Measurements from ENCODE around the gene PDXK.
"Not testable (repeated sequence)": the region's sequence is repeated elsewhere in the genome, so short reads cannot be mapped to it uniquely, and the experiment has no call there.

Gene PDXK

DNA sequence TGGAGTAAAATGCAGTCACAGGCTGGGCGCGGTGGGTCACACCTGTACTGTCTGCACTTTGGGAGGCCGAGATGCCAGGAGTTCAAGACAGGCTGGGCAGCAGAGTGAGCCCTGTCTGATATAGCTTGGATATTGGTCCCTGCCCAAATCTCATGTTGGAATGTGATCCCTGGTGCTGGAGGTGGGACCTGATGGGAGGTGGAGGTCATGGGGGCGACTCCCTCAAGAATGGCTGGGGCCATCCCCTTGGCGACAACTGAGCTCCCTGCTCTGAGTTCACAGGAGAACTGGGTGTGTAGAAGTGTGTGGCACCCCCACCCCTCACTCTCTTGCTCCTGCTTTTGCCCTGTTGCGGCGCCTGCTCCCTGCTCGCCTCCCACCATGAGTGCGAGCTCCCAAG lies 11.5 kb upstream of the PDXK start:
- no peaks in the 10 kb centered on the region for H3K27me3 ChIP-seq (replicated peaks in 2 of 5; ENCODE audit: control insufficient read depth in 4 of 5, insufficient read depth in 5 of 5, low read length in 4 of 5)
- DNase-seq = no peak
- WGBS (ENCODE audit: insufficient coverage) = 97% methylated on average over 8 of the region's 9 CpGs
- H3K27ac ChIP-seq (ENCODE audit: insufficient read depth in 1 of 2, low read depth in 1 of 2, low read length in 2 of 2, poor library complexity in 1 of 2, severe bottlenecking in 2 of 2) = no peak overlapping the region
- peaks cover 0 to 21% (median 18%) of the 10 kb centered on the region in 4 experiments for H3K4me1 ChIP-seq (ENCODE audit: control extremely low read depth in 1 of 4, control insufficient read depth in 4 of 4, insufficient read depth in 4 of 4, low read length in 3 of 4)
- H3K36me3 ChIP-seq (ENCODE audit: control insufficient read depth in 4 of 4, insufficient read depth in 4 of 4, low read length in 3 of 4) = no peaks in the 10 kb centered on the region
- no peak overlapping the region for H3K4me3 ChIP-seq (ENCODE audit: control insufficient read depth in 1 of 7, extremely low read depth in 1 of 7, insufficient read depth in 4 of 7, low read depth in 2 of 7, low read length in 6 of 7)
- POLR2A ChIA-PET = no interaction called here
- CTCF ChIA-PET = interaction anchor here (1.3 to 1.4 kb wide), 2 partner anchors 17 to 22 kb away, joined by 3 read pairs; no protein-coding TSS in a partner anchor
- H3K9me3 ChIP-seq (ENCODE audit: control extremely low read depth in 1 of 5, control insufficient read depth in 4 of 5, insufficient read depth in 2 of 5, low read depth in 1 of 5, low read length in 4 of 5) = no peaks in the 10 kb centered on the region

DNA sequence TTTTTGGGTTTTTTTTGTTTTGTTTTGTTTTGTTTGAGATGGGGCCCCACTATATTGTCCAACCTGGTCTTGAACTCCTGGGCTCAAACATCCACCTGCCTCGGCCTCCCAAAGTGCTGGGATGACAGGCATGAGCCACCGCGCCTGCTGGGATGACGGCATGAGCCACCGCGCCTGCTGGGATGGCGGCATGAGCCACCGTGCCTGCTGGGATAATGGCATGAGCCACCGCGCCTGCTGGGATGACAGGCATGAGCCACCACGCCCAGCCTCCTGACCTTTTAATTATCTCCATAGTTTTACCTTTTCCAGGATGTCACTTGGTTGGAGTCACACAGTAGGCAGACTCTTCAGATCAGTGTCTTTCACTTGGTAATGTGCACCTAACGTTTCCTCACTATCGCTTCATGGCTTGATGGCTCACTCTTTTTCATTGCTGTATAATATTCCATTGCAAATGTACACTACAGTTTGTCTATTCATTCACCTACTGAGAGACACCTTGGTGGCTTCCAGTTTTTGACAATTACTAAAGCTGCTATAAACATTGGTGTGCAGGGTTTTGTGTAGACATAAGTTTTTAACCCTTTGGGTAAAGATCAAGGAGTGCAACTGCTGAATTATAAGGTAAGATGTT lies 10.1 kb upstream of the PDXK start:
- Histone ChIP-seq H3K36me3 (ENCODE audit: control insufficient read depth in 4 of 4, insufficient read depth in 4 of 4, low read length in 3 of 4) (no peaks in the 10 kb centered on the region), H3K27ac (ENCODE audit: insufficient read depth in 1 of 2, low read depth in 1 of 2, low read length in 2 of 2, poor library complexity in 1 of 2, severe bottlenecking in 2 of 2) (no peak overlapping the region), H3K4me3 (ENCODE audit: control insufficient read depth in 1 of 7, extremely low read depth in 1 of 7, insufficient read depth in 4 of 7, low read depth in 2 of 7, low read length in 6 of 7) (no peak overlapping the region), H3K27me3 (replicated peaks in 2 of 5; ENCODE audit: control insufficient read depth in 4 of 5, insufficient read depth in 5 of 5, low read length in 4 of 5) (no peaks in the 10 kb centered on the region), H3K4me1 (ENCODE audit: control extremely low read depth in 1 of 4, control insufficient read depth in 4 of 4, insufficient read depth in 4 of 4, low read length in 3 of 4) (peaks cover 0 to 8% (median 6%) of the 10 kb centered on the region in 4 experiments), H3K9me3 (ENCODE audit: control extremely low read depth in 1 of 5, control insufficient read depth in 4 of 5, insufficient read depth in 2 of 5, low read depth in 1 of 5, low read length in 4 of 5) (no peaks in the 10 kb centered on the region)
- no peak for DNase-seq
- ChIA-PET POLR2A (no interaction called here), CTCF (no interaction called here)
- WGBS (ENCODE audit: insufficient coverage) = 90% methylated on average over 13 of the region's 13 CpGs

DNA sequence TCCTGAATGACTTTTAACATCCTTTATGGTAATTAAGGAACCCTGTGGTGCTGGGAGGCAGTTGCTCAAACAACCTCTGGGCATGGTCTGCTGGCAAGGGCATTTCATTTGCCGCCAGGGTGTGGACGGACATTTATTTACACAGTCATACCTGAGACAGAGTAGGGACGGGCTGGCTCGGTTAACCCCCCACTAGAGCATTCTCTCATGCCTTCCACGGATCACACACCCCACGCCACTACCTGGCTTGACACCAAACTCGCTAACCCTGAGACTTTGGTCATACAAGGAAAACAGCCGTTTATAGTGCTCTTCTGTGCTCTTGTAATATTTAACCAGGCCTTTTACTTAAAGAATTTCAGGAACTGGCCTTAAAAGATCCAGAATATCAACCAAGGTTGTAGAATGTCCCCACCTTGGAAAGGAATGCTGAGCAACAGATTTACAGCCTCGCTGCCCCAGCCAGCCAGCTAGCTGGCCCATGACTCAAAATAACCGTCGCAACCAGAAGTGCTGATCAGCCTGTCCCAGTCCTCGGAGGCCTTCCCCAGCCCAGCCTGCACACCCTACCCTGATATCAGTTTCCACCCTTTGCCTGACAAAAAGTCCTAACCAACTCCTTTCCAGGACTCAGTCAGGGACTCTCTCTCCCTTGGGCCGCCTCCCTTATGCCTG lies 6.5 kb upstream of the PDXK start:
- Histone ChIP-seq H3K9me3 (ENCODE audit: control extremely low read depth in 1 of 5, control insufficient read depth in 4 of 5, insufficient read depth in 2 of 5, low read depth in 1 of 5, low read length in 4 of 5) (no peaks in the 10 kb centered on the region), H3K4me3 (ENCODE audit: control insufficient read depth in 1 of 7, extremely low read depth in 1 of 7, insufficient read depth in 4 of 7, low read depth in 2 of 7, low read length in 6 of 7) (no peak overlapping the region), H3K4me1 (ENCODE audit: control extremely low read depth in 1 of 4, control insufficient read depth in 4 of 4, insufficient read depth in 4 of 4, low read length in 3 of 4) (peaks cover 0 to 8% (median 6%) of the 10 kb centered on the region in 4 experiments), H3K27ac (ENCODE audit: insufficient read depth in 1 of 2, low read depth in 1 of 2, low read length in 2 of 2, poor library complexity in 1 of 2, severe bottlenecking in 2 of 2) (no peak overlapping the region), H3K36me3 (ENCODE audit: control insufficient read depth in 4 of 4, insufficient read depth in 4 of 4, low read length in 3 of 4) (no peaks in the 10 kb centered on the region), H3K27me3 (replicated peaks in 2 of 5; ENCODE audit: control insufficient read depth in 4 of 5, insufficient read depth in 5 of 5, low read length in 4 of 5) (no peaks in the 10 kb centered on the region)
- POLR2A ChIA-PET = no interaction called here
- 97% methylated on average over 13 of the region's 13 CpGs for WGBS (ENCODE audit: insufficient coverage)
- DNase-seq = no peak
- CTCF ChIA-PET = interaction anchor here (1.9 kb wide), 1 partner anchor 10 kb away, joined by 9 read pairs; no protein-coding TSS in a partner anchor

DNA sequence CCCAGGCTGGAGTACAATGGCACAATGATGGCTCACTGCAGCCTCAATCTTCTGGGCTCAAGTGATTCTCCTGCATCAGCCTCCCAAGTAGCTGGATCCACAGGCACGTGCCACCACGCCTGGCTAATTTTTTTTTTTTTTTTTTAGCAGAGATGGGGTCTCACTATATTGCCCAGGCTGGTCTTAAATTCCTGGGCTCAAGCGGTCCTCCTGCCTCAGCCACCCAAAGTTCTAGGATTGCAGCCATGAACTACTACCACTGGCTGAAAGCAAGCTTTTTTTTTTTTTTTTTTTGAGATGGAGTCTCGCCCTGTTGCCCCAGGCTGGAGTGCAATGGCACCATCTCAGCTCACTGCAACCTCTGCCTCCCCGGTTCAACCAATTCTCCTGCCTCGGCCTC lies 5.8 kb upstream of the PDXK start:
- CTCF ChIA-PET = interaction anchor here (1.9 kb wide), 1 partner anchor 10 kb away, joined by 9 read pairs; no protein-coding TSS in a partner anchor
- DNase-seq; H3K27me3 ChIP-seq (replicated peaks in 2 of 5; ENCODE audit: control insufficient read depth in 4 of 5, insufficient read depth in 5 of 5, low read length in 4 of 5); H3K9me3 ChIP-seq (ENCODE audit: control extremely low read depth in 1 of 5, control insufficient read depth in 4 of 5, insufficient read depth in 2 of 5, low read depth in 1 of 5, low read length in 4 of 5); POLR2A ChIA-PET; H3K4me3 ChIP-seq (ENCODE audit: control insufficient read depth in 1 of 7, extremely low read depth in 1 of 7, insufficient read depth in 4 of 7, low read depth in 2 of 7, low read length in 6 of 7); H3K4me1 ChIP-seq (ENCODE audit: control extremely low read depth in 1 of 4, control insufficient read depth in 4 of 4, insufficient read depth in 4 of 4, low read length in 3 of 4); H3K27ac ChIP-seq (ENCODE audit: insufficient read depth in 1 of 2, low read depth in 1 of 2, low read length in 2 of 2, poor library complexity in 1 of 2, severe bottlenecking in 2 of 2); H3K36me3 ChIP-seq (ENCODE audit: control insufficient read depth in 4 of 4, insufficient read depth in 4 of 4, low read length in 3 of 4): not testable (repeated sequence)
- 90% methylated on average over 2 of the region's 6 CpGs for WGBS (ENCODE audit: insufficient coverage)

DNA sequence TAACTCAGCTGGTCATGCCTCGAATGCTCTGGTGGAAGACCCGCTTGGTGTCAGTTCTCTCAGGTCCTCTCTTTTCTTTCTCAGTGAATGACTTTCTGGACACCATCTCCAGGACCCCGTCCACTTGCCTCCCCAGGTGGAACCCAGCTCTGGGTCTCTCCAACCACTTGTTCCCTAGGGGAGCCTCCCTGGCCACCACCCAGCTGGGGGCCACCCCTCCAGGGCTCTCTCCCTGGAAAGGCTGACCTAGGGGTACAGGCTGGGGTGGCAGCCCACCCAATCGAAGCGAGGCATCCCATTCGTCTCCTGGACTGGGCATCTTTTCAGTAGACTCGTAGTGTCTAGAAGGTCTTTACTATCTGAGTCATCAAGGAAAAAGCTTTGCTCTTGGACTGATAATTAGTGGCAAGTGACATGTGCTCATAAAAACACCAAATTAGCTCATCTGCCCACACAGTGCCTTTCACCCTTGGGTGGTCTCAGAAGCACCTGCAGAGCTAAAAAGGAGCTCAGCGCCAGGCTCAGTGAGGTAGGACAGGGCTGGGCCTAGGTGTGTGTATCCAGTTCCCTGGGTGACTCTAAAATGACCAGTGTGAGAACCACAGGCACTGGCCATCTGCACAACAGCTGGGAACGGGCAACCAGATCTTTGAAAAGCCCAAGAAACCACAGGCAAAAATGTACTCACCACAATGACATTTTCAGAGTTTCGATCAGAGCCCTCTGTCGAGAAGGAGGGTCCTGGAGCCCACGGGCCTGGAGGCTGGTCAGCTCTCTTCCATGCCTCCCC lies 2.4 kb upstream of the PDXK start:
- WGBS (ENCODE audit: insufficient coverage) = 79% methylated on average over 8 of the region's 12 CpGs
- H3K27me3 ChIP-seq (replicated peaks in 2 of 5; ENCODE audit: control insufficient read depth in 4 of 5, insufficient read depth in 5 of 5, low read length in 4 of 5) = peaks cover 0 to 18% (median 3%) of the 10 kb centered on the region in 5 experiments
- H3K36me3 ChIP-seq (ENCODE audit: control insufficient read depth in 4 of 4, insufficient read depth in 4 of 4, low read length in 3 of 4) = peaks cover 0 to 5% (median 0%) of the 10 kb centered on the region in 4 experiments
- no peak overlapping the region for H3K27ac ChIP-seq (ENCODE audit: insufficient read depth in 1 of 2, low read depth in 1 of 2, low read length in 2 of 2, poor library complexity in 1 of 2, severe bottlenecking in 2 of 2)
- DNase-seq = no peak
- ChIA-PET POLR2A (no interaction called here), CTCF (interaction anchor here (0.9 to 2.0 kb wide), 2 partner anchors 11 to 13 kb away, joined by 3 to 6 read pairs; no protein-coding TSS in a partner anchor)
- peaks cover 0 to 32% (median 21%) of the 10 kb centered on the region in 4 experiments for H3K4me1 ChIP-seq (ENCODE audit: control extremely low read depth in 1 of 4, control insufficient read depth in 4 of 4, insufficient read depth in 4 of 4, low read length in 3 of 4)
- no peak overlapping the region for H3K4me3 ChIP-seq (ENCODE audit: control insufficient read depth in 1 of 7, extremely low read depth in 1 of 7, insufficient read depth in 4 of 7, low read depth in 2 of 7, low read length in 6 of 7)
- H3K9me3 ChIP-seq (ENCODE audit: control extremely low read depth in 1 of 5, control insufficient read depth in 4 of 5, insufficient read depth in 2 of 5, low read depth in 1 of 5, low read length in 4 of 5) = no peaks in the 10 kb centered on the region

DNA sequence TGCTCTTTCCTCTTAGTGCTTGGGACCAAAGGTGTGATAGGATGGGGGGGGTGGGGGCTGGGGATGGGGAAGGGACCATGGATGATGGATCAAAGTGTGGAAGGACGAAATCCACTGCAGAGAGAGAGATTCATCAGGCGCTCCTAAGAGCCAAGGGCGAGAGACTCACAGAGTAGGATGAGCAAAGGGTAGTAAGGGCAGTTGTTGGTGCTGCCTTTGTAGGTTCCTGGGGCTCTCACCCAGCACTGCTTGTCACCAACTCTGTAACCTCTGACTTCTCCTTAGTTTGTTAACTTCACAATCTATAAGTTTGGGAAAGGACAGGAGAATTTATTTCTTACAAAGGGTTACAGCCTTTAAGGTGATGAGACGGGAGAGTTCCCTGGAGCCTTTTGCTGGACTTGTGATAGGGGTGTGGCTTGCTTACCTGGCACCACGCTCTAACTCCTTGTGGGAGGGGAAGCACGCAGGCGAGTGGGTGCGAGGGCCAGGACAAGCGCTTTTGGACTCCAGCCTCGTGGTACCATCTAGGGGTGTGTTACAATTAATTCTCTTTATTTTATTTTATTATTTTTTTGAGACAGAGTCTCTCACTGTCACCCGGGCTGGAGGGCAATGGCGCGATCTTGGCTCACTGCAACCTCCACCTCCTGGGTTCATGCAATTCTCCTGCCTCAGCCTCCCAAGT lies 1.6 kb upstream of the PDXK start:
- POLR2A ChIA-PET = no interaction called here
- Histone ChIP-seq H3K27me3 (replicated peaks in 2 of 5; ENCODE audit: control insufficient read depth in 4 of 5, insufficient read depth in 5 of 5, low read length in 4 of 5) (peaks cover 0 to 18% (median 3%) of the 10 kb centered on the region in 5 experiments), H3K4me3 (ENCODE audit: control insufficient read depth in 1 of 7, extremely low read depth in 1 of 7, insufficient read depth in 4 of 7, low read depth in 2 of 7, low read length in 6 of 7) (no peak overlapping the region), H3K36me3 (ENCODE audit: control insufficient read depth in 4 of 4, insufficient read depth in 4 of 4, low read length in 3 of 4) (peaks cover 0 to 5% (median 0%) of the 10 kb centered on the region in 4 experiments), H3K4me1 (ENCODE audit: control extremely low read depth in 1 of 4, control insufficient read depth in 4 of 4, insufficient read depth in 4 of 4, low read length in 3 of 4) (peaks cover 0 to 38% (median 21%) of the 10 kb centered on the region in 4 experiments), H3K9me3 (ENCODE audit: control extremely low read depth in 1 of 5, control insufficient read depth in 4 of 5, insufficient read depth in 2 of 5, low read depth in 1 of 5, low read length in 4 of 5) (no peaks in the 10 kb centered on the region), H3K27ac (ENCODE audit: insufficient read depth in 1 of 2, low read depth in 1 of 2, low read length in 2 of 2, poor library complexity in 1 of 2, severe bottlenecking in 2 of 2) (no peak overlapping the region)
- CTCF ChIA-PET = interaction anchor here (1.4 to 2.0 kb wide), 2 partner anchors 12 to 13 kb away, joined by 4 to 6 read pairs; no protein-coding TSS in a partner anchor
- DNase-seq = no peak
- 94% methylated on average over 2 of the region's 13 CpGs for WGBS (ENCODE audit: insufficient coverage)

Measured in common myeloid progenitor, CD34-positive (primary cell).